Tongue (tissue), 2 donors: ENCODE data around the gene SCN4A. TPM values are rescaled to one million over a fixed set of nuclear protein-coding genes. Genes with fewer than 3 reads are reported as not detected.
"Not testable (repeated sequence)": the region's sequence is repeated elsewhere in the genome, so short reads cannot be mapped to it uniquely, and the experiment has no call there.

ENCODE experiments used
- DNase-seq: peaks from one replicate; pipeline ENCODE4 v3.0.0-alpha.2; 2015
- total RNA-seq: library from RNA; depleted of rRNA; stranded (reverse); fragments of >200 nt; gene quantifications from one replicate; pipeline ENCODE4 v1.2.3, GENCODE V29; 2014

The SCN4A gene
- total RNA-seq, 1 donor from 2014 or later, result 46.2 TPM

DNA sequence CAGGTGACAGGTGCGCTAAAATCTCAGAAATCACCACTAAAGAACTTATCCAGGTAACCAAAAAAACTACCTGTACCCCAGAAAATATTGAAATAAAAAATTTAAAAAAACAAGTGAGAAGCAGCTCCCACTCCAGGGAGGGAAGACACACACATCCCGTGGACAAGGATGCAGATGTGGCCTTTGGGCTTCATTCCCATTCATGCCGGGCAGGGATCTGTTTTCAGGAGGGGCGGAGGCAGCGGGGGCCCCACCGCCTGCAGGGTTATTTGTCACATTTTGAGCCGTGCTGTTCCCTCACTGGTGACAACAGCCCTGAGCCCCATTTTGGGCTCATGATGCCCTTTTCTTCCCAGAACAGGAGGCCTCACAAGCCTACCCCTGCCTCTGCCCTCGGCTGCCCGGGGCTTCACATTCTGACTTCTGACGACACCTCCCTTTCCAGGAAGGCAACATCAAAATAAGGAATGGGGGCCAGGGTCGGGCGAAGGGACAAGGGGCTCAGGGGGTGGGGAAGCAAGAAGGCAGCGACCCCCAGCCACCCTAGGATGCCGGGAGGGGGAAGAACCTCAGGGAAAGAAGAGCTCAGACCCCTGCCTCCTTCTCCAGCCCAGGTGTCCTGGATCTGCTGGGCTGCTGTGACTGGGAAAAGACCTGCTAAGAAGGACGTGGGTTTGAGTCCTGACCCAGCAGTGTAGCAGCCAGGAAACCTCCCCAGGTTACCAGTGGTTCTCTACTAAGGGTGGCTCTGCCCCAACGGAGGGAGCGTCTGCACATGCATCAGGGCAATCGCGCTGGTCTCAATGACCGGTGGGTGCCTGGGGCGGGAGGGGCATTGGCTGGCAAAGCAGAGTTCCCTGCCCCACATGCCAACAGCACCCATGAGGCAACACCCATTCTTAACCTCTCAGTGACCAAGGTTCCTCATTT, 38.3 kb downstream of the SCN4A start:
- DNase-seq, result peak; percentile 75

DNA sequence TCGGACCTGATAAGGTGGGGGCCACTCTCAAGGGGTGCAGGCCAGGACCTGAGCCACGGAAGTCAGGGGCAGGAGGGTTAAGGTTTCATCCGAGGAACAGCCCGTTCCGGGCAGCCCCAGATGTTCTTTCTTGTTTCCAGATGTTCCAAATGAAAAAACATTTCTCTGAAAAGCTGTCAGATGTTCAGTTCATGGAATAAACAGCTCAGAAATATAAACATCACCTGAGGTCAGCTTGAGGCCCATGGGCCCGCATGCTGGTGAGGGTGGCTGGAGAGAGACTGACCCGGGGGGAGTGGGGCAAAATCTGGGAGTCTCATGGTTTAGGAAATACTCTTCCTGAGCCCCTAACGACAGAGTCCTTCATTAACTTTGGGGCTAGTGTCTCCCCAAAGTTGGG, 39.1 kb downstream of the SCN4A start:
- peak; percentile 55 for DNase-seq

DNA sequence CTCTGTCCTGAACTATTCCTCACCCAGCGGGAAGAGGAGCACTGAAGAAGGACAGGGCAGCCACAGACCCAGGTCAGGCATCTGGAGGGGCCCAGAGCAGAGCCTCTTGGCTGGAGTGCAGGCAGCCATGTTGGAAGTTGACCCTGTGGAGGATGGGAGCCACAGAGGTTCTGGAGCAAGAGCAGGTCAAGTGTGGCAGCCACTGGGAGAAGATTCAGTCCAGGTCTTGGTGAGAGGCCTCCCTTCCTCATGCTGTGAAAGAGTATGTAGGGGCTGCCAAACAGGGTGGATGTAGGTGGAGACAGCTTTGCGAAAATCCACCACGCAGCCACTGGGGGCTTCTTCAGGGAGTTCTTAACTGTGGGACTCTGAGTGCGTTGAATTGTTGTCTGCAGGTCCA, 40.0 kb downstream of the SCN4A start:
- no peak for DNase-seq

GRCh38 chr17:63931981-63932561, 40.6 kb downstream of the SCN4A start, which contains the start of gene CD79B:
Gene CD79B, minus strand, starts transcription at chr17:63932331. Its CDS starts 70 bp downstream, at chr17:63932261.
- no peak for DNase-seq

DNA sequence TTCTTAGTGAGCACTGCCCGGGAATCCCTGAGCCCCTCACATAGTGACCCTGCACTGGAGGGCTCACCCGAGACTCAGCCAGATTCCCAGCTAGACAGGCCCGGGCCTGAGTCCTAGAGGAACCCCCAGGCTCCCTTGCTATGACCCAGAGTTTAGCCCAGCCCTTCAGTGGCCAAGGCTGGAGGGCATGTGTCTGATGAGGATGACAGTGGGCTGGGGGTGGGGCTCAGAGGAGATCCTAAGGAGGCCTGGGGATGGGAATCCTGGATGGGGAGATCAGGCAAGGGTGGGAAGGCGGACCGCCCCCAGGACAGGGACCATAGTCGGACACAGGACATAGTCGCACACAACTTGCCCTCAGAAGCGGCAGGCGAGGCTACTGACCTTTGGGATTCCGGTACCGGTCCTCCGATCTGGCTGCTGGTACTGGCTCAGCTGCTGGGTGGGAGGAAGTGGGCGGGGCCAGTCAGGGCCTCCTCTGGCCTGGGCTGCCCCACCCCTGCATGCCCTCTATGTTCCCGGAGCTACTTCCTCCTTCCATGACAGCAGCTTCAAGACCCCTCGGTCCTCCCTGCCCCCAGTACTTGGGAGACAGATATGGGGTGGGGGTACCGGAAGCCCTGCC, 41.7 kb downstream of the SCN4A start:
- DNase-seq, result no peak

GRCh38 chr17:63929860-63930766, 42.6 kb downstream of the SCN4A start:
- peak; percentile 50 for DNase-seq

- DNase-seq, result no peak
Observed at GRCh38 chr17:63928966-63929695, 43.6 kb downstream of the SCN4A start.

DNA sequence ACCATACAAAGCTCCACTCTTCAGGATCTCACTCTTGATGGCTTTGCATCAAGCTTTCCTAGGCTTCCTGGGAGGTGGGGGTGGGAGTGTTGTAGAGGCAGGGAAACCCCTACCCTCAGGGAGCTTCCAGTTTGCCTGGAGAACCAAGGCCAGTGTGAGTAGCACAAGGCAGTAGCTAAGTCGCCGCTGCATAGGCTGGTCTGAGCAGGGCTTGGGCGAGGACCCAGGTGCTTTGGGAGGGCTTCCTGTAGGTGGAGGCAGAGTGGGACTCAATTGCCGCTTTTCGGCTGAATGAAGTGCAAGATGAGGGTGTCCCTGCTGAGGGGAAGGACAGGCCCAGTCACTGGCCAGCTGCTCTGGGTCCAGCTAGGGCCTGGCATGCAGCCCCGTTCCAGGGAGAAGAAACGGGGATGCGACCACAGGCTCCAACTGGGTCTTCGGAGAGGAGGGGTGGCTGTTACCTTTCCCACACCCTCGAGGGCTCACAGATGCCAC, 44.5 kb downstream of the SCN4A start:
- DNase-seq, result no peak

DNA sequence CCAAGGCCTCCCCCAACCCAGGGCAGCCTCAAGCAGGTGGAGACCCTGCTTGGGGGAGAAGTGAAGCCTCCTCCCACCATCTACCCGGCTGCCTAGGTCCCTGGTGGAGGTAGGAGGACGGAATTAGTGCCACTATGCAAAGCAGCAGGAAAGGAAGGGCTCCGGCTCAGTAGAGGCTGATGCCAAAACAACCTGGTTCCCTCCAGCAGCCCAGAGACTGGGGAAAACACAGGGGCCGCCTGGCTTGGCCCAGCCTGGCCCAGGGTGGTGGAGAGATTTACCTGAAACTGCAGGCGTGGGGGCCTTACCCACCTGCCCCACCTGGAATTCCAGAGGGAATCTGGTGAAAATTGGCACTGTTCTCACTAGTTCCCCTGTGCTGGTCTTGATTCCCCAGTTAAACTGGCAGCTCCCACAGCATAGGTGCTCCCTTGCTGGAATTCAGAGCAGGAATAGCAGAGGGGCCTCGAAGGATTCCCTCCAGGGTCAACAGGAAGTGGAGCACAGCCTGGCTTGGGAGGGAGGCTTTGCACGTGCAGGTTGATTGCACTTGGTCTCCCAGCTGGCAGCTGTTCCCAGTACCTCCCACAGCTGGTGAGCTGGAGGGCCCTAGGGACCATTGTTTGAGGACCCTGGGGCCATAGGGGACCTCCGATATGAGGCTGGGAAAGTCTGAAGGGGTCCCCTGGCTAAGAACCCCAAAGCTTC, 45.1 kb downstream of the SCN4A start:
- DNase-seq, result no peak

DNA sequence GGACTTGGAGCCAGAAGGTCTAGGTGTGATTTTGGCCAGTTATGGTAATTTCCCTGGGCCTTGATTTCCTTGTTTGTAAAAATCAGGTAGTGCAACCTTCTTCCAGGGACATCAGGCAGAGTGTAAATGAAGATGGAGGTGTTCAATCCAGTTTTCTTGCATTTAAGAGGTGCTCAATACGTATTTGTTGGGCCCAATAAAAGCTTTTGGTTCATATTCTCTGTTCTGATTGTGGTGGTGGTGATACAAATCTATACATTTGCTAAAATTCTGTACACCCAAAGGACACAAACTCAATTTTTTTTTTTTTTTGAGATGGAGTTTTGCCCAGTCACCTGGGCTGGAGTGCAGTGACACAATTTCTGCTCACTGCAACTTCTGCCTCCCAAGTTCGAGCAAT, 46.6 kb downstream of the SCN4A start:
- no peak for DNase-seq

GRCh38 chr17:63925615-63926014, 47.1 kb downstream of the SCN4A start:
- DNase-seq, result no peak

DNA sequence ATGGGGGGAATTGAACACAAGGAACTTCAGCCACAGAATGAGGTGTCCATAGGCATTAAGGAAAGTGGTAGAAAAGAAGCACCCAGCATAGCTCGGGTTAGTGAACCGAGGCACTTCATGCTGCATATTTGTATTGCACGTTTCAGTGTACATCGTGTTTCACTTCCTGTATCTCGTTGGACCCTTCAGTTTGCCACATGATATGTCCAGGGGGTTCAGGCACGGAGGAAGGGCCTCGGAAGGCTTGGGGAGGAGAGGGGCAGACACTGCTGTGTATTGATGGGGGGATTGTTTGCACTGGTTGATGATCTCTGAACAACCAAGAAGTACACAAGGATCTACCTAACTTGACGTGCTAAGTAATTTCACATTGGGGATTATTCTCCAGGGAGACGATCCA, 50.3 kb downstream of the SCN4A start:
- DNase-seq, result not testable (repeated sequence)

- not testable (repeated sequence) for DNase-seq
Observed at GRCh38 chr17:63920779-63921178, 51.9 kb downstream of the SCN4A start.

GRCh38 chr17:63920050-63920449, 52.7 kb downstream of the SCN4A start:
- not testable (repeated sequence) for DNase-seq

GRCh38 chr17:63919311-63919723, 53.4 kb downstream of the SCN4A start:
- DNase-seq, result peak; percentile 74

- DNase-seq, result not testable (repeated sequence)
Observed at GRCh38 chr17:63918789-63919305, 53.9 kb downstream of the SCN4A start, which contains the start of gene GH1. Gene GH1, minus strand, starts transcription at chr17:63918839. Its CDS starts 63 bp downstream, at chr17:63918776.

DNA sequence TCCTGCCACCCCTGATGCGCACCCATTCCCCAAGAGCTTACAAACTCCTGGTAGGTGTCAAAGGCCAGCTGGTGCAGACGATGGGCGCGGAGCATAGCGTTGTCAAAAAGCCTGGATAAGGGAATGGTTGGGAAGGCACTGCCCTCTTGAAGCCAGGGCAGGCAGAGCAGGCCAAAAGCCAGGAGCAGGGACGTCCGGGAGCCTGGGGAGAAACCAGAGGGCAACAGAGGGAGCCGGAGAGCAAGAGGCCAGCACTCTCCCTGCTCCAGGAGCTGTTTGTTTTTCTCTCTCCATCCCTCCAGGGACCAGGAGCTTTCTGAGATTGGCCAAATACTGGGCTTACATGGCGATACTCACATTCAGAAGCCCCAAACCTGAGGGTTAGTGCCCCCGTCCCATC, 54.4 kb downstream of the SCN4A start:
- no peak for DNase-seq

- no peak for DNase-seq
Observed at GRCh38 chr17:63917646-63918045, 55.1 kb downstream of the SCN4A start.

- not testable (repeated sequence) for DNase-seq
Observed at GRCh38 chr17:63917206-63917605, 55.5 kb downstream of the SCN4A start.
